NCI-H524 treated with DMSO at 0.1 percent for 48 hours (cell line): ENCODE results near the gene TPCN1.

Experiments
- DNase-seq: peaks from one replicate; lab custom pipeline; 2025; lab: John Stamatoyannopoulos, UW

TPCN1 gene

DNA sequence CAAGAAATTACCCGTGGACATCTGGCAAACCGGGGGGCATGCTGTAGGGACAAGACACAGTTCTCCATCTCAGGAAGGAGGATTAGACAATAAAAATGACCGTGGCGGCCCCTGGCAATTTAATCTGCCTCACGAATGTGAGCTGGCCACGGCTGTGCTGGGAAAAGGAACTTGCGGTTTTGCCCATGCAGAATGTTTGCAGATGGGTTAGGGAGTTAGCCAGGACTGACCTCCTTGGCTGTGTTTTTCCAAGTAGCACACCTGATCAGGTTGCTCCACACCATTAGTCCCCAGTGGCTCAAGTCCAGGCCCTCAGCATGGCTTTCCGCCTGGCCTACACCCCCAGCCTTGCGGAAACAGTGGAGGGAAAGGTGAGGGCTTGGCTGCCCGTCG lies 20.8 kb downstream of the TPCN1 start:
- DNase-seq = no peak

DNA sequence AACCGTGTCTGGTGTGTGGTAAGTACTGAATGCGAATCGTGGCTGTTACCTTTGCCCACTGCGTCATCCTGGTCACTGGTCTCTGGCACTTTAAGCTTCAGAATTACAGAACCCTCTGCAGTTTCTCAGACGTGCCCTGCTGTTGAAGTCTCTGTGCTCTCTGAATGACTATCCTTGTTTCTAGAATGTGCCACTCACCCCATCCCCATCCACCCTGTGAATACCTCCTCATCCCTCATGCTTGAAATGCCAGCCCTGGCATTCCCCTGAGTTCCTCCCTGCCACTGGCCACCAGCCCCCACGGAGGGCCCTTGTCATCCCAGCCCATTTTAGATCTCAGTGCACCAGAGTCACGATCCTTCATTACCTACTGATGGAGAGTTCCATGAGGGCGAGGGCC lies 21.3 kb downstream of the TPCN1 start:
- no peak for DNase-seq

DNA sequence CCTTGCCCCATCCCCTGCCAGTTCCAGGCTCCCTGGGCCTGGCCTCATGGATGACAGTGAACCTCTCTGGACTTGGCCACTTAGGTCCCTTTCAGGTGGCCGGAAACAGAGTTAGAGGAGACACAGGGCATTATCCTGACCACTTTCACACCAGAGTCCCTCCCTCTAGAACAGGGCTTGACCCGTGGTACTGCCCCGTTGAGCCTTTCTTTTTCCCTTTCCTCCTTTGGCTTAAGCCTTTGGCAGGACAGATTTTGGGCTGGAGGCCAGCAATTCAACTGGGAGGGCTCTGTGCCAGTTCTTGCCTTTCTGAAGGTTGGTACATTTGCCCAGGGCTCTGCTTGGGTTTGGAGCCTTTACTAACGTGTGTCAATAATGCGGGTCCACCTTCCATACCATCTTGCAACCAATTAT lies 22.8 kb downstream of the TPCN1 start:
- no peak for DNase-seq

DNA sequence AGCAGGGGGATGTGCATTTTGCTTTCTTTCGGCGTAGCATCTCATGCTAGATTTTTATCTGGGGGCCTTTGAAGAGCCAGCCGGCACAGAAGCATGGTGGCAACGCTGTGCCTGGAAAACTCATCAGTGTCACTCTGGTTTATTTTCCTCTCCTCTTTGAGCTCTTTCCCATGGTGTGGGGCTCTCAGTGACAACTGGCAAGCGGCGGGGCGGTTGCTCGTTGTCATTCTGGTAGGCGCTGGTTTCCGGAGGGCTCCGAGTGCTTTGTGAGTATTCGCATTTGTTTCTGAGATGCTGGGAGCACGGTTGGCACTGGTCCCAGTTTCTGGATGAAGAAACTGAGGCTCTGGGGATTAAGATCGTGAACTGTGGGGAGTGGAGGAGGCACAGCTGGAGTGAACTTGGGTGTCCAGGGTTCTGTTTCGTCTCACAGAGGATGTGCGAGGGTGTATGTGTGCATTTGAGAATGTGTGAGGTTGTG lies 23.3 kb downstream of the TPCN1 start:
- DNase-seq = no peak

DNA sequence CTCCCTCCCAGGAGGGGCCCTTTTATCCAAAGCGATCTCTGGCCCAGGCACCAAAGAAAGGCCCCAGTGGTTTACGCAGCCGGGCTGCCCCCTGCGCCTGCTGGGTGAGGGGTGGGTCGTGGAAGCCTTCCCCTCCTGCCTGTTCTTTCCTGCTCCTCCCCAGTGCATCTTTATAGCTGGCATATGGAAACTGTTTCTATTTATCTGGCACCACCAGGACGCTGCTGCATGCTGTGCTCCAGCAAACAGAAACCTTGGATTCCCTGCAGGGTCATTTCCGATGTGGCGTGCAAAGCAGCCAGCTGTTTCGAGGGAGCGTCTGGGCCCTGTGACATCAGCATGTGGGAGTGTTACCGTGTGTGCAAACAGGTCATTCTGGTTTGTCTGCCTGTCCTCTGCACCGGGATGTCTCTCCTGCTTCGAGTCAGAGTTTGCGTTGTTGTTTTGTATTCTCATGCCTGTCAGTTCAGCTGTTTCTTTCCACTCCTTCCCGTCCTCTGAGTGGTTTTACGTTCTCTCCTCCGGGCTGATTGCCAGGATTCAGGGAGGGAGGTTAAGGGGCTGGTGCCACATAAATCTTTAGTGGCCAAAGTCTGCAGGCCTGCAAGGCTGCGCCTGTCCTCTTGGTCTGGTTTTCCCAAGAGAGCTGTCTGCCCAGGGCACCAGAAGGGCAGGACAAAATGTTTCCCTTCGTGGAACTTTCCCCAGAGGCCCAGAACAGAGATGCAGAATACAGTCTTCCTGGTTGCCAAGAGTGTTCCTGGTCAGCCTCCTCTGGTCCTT lies 24.6 kb downstream of the TPCN1 start:
- no peak for DNase-seq

DNA sequence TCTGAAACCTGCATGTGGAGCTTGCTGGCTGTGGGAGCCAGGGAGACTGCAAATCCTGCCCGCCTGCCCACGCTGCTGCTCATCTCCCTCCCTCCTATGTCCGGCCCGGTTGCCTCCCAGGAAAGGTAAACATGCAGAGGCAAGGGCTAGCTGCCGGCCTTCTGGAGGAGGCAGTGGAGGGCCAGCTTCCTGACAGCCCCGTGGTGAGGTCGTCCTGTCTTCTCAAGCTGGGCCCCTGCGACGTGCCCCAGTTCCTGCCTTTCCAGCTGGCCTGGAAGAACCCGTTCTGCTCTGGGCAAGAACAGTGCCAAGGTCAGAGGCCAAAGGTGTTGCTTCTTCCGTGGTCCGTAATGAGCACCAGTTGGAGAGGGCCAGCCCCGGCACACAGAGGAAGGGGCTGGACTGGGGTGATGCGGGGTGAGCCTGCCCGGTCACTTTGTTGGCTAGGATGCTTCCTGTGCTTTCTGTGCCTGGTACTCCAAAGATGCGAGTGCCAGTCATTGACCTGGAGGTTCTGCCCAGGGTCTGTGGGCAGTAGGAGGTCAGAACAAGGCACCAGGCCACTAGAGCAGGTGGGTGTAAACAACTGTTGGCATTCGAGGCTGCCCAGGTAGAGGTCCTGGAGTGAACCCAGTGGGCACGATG lies 25.3 kb downstream of the TPCN1 start:
- no peak for DNase-seq

DNA sequence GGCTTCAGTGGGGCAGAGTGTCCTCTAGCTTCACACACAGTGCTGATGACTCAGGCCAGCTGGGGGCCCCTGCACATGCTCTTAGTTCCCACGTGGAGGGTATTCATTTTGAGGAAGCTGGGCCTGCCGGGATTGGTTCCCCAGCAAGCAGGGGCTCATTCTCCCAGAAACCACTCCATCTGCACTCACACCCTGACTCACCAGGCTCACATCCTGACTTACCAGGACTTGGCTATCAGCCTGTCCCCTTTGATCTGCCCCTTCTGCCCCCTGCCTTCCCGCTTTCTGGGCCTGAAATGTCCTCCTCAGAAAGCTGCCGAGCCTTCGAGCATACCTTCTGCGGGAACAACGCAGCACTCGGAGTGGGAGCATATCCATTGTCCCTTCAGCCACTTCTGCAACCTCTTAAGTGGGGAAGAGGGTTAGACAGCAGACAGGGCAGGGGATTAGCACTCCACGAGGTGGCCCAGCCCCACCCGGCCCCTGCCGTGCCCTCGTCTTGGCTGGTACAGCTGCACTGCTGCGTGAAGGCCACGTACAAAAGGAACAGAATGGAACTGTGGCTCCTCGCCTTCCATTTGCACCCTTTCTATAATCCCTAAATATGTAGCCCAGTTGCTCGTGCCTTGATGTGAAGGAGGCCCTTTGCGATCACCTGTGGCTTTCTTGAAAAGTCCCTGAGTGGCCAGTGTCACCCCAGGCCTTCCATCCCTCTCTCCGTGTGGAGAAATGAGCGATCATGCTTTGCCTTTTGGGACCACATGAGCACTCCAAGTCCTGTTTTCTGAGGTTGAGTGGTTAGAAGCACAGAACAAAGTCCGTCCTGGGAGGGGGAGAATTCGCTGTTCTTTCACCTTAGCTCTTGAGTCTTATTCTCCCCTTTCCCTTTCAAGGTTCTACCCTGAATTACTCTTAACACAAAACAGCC lies 26.1 kb downstream of the TPCN1 start:
- DNase-seq = peak; percentile 54

DNA sequence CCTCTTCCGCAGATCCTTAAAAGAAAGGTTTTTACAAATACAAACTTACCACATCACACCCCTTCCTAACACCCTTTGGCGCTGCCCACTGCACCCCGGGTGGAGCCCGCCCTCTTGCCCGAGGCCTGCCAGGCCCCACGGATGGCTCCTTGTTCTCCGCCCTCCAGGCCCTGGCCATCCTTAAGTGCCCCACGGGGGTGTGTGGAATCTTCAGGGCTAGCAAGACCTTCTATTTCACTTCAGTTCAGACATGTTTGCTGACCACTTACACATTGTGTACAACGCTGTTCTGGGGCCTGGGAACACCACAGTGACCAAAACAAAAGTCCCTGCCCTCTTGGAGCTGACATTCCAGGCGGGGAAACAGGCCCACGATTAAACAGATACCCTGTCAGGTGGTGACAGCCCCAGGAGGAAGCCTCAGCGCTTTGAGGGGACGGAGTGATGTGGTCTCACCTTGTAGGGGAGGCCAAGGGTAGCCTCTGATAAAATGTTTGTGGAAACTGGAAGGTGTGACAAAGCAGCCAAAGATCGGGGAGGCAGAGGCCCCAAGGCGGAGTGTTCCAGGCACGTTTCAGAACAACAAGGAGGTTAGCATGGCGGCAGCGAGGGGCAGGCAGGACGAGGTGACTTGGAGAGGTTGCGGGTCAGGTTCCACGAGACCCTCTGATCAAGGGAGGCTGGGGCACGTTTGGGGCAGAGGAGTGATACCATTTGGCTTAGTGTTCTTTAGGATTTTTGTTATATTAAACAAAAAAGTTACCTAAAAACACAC lies 27.0 kb downstream of the TPCN1 start:
- DNase-seq = no peak

DNA sequence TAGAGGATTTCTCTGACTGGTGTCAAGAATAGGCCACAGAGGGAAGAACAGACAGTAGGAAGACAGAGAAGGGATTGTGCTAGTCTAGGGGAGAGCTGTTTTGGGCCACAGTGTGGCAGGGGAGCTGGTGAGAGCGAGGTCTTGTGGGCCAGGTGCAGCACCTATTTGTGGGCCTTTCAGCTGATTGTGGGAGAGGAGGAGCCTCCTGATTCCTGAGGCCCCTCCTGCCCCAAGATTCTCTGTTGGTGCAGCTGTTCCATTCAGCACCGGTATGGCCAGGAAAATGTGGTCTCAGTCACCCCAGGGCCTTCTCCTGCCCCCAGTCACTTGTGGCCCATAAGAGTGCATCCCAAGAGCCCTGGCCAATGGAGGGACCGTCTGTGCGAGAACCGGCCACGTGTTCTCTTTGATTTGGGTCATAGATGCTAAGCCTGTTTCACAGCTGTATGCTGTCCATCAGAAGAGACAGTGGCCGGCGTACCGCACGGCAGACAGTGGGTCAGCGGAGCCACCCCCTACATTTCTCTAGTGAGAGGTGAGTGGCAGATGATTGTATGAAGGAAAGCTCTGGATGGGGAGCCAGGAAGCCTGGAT lies 27.7 kb downstream of the TPCN1 start:
- DNase-seq = no peak

DNA sequence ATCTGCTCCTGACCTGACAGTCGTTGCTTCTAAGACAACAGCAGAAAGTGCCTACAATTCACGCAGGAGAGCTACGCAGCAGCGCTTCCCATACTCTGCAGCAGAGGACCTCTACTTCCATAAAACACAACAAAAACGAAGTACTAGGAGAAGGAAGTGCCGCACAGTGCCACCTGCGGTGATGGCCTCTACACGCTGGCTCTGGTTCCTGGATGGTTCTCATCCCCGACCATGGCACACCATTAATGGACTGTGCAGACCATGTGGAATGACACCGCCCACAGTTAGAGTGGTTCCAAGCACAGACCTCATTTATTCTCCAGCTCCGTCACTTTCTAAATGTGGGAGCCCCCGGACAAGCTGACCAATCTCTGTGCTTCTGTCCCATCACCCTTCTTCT lies 28.3 kb downstream of the TPCN1 start:
- DNase-seq = no peak

DNA sequence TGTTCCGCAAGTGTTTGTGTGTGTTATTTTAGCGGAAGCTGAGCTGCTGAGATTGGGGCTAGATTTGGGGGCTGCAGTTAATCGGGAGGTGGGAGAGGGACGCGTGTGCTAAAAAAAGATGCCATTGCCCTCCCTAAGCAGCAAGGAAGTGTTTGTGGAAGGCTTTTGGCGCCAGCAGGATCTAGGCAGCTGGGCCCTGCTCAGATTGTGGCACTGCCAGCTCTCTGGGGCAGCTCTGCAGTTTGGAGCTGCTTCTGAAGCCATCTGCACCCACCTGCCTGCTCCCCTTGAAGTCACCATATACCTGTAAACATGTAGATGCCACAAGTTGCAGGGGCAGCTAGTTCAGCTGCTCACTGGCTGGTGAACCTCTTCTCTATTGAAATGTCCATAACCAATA lies 28.8 kb downstream of the TPCN1 start:
- no peak for DNase-seq

DNA sequence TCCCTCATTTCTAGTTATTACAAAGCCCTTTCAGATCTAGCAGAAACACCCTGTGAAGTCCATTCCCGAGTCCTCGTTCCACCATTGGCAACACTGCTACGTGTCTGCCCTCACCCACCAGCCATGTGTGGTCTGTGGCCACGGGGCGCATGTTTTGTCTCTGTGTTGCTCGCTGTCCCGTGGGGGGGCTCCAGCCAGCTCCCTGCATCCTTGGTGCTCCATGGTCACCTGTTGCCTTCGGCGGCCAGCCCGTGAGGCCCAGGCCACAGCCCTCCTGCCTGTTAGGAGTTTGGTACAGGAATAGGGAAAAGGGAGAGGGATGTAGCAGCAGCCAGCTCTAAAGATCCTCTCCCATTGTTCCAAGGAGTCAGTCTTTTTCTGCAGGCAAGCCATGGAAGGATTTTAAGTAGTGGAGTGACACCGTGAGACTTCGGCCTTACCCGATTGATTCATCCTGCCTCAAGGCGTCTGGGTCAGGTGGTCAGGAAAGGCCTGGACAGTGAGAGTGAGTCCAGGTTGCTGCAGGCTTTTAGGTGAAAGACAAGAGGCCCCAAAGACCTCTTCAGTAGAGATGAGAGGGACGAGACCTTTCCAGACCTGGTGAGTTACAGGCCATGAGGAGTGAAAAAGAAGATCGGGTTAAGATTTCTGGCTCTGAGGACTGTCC lies 30.3 kb downstream of the TPCN1 start:
- DNase-seq = no peak

DNA sequence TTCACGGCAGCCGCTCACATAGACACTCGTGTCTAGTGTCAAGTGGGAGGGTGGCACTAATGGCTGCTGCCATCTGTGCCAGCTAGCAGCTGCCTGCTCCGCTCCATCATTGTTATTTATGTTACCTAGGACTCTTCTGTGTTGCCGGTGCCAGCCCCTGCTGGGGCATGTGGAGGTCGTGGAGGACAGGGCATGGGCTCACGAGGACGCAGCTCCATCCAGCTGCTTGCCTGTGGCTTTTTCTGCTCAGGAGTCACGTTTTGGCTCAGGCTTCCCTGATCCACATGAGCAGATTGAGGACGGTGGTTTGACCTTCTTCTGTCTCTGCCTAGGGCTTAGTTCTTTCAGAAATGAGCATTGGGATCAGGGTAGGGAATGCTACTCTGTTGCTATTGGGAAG lies 31.2 kb downstream of the TPCN1 start:
- DNase-seq = no peak

DNA sequence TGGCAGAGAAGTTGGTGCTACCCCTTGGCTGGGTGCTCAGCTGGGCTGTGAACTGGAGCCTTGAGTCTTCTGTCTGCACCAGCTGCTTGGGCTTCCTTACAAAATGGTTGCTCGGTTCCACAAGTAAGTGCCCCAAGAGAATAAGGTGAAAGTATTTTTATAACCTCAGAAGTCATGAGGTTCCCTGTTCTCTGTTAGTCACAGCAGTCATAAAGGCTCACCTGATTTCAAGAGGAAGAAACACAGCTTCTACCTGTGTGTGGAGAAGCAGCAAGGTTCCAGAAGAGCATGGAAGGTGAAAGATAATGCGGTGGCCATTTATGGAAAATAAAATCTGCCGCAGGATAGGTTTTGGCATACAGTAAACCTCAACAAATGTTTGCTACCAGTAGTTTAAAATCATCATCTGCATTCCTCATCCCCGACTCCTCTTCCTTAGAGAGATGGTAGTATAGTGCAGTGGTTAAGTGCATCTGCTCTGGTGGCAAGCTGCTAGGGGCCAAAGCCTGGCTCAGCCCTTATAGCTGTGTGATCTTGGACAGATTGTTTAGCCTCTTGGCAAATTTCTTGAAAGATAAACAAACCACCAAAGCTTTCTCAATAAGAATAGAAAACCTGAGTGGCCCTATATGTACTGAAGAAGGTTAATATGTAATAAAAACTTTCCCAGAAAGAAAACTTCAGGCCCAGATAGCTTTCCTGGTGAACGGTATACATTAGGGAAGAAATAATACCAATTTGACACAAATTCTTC lies 32.4 kb downstream of the TPCN1 start:
- DNase-seq = no peak

DNA sequence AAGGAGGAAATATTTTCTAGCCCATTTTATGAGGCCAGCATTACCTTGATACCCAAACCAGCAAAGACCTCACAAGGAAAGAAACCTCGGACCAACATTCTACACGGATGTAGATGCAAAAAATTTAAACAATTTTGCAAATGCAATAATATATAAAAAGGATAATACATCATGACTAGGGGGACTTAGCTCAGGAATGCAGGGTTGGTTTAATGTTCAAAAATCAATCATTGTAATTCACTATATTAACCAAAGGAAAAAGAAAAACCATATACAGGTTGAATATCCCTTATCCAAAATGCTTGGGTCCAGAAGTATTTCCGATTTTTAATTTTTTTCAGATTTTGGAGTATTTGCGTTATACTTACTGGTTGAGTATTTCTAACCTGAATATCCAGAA lies 33.0 kb downstream of the TPCN1 start:
- DNase-seq = no peak

DNA sequence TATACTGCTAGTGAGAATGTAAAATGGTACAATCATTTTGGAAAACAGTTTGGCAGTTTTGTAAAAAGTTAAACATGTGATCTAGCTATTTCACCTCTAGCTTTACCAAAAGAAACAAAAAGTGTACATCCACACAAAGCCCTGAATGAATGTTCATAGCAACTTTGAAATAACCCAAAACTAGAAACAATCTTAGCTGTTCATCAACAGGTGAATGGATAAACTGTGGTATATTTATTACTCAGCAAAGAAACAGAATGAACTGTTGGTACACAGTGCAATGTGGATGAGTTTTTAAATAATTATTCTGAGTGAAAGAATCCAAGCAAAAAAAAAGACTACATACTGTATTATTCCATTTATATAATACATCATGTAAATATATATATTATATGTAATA lies 36.3 kb downstream of the TPCN1 start:
- DNase-seq = no peak

DNA sequence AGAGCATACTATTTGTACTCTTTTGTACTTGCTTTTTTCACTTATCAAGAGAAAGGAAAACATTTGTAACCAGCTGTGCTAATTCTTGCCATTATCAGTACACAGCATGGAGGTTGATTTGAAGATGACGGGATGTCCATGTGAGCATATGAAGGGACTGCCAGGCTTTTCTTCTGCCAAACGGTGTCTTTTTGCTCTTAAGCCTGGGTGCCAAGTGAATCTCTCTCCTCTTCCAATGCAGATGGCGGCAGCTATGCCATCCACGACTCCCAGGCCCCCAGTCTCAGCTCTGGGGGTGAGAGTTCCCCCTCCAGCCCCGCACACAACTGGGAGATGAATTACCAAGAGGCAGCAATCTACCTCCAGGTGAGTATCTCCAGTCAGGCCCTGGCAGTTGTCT lies 38.9 kb downstream of the TPCN1 start:
- DNase-seq = no peak

DNA sequence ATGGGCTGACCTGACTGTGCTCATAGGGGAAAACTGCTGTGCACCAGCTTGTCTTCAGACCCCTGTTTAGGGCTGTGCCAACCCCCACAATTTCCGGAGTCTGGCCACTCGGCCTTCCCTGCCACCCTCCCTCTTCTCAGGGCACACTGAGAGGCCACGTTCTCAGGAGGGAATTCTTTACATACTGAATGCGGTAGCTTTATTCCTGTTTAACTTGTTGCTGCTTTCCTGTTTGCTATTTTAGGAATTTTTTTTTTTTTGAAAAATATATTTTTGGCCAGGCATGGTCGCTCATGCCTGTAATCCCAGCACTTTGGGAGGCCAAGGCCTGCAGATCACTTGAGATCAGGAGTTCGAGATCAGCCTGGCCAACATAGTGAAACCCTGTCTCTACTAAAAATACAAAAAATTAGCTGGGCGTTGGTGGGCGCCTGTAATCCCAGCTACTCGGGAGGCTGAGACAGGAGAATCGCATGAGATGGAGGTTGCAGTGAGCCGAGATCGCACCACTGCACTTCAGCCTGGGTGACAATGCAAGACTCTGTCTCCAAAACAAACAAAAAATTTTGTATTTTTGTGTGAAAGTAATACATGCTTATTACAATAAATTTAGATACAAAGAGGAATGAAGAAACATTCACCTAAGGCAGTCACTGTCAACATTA lies 39.5 kb downstream of the TPCN1 start:
- no peak for DNase-seq

DNA sequence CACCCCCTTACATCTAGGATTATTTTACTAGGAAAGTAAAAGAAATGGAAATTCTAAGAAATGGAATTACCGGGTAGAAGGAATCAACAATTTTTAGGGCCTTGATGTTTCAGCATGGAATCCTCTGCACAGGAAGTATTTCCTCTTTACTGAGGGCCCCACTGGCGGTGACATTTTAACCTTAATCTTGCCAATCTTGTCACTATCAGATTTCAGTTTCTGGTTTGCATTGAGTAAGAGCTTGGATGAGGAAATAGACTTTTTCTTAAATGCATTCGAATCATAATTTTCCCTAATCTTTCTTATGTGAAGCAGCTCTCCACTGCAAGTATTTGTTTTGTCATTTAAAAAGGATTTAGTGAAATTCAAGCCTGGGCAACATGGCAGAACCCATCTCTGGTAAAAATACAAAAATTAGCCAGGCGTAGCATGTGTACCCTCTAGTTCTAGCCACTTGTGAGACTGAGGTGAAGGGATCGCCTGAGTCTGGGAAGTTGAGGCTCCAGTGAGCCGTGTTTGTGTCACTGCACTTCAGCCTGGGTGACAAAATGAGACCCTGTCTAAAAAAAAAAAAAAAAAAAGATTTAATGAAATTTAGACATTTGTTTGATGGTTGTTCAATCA lies 40.7 kb downstream of the TPCN1 start:
- peak; percentile 28 for DNase-seq
